Hepatocyte (in vitro differentiated cells): ENCODE data around the gene DCBLD1. TPM values are rescaled to one million over a fixed set of nuclear protein-coding genes. Genes with fewer than 3 reads are reported as not detected.

Experiments used
- DNase-seq: peaks from one replicate; pipeline ENCODE4 v3.0.0-alpha.2; 2016; ENCODE audit warnings: low spot score
- H2AFZ ChIP-seq: fragments of 200-600 bp; sonication (generic); 2 replicates; pipeline ENCODE4 v1.6.0; 2016; ENCODE audit warnings: antibody characterized with exemption, mild to moderate bottlenecking
- H3K27ac ChIP-seq: fragments of 200-600 bp; sonication (generic); 2 replicates; pipeline ENCODE4 v1.5.1; 2016; ENCODE audit warnings: mild to moderate bottlenecking
- H3K27me3 ChIP-seq: fragments of 200-600 bp; sonication (generic); 2 replicates; pipeline ENCODE4 v1.6.1; 2016
- H3K36me3 ChIP-seq: fragments of 200-600 bp; sonication (generic); replicated peaks from 2 replicates; pipeline ENCODE4 v1.5.1; 2016; ENCODE audit warnings: low read depth; ENCODE audit not compliant: insufficient read depth
- H3K4me1 ChIP-seq: fragments of 200-600 bp; sonication (generic); 2 replicates; pipeline ENCODE4 v1.5.1; 2016; ENCODE audit warnings: mild to moderate bottlenecking, moderate library complexity; ENCODE audit not compliant: insufficient read depth
- H3K4me2 ChIP-seq: fragments of 200-600 bp; sonication (generic); 2 replicates; pipeline ENCODE4 v1.6.0; 2016
- H3K4me3 ChIP-seq: fragments of 200-600 bp; sonication (generic); 2 replicates; pipeline ENCODE4 v1.5.1; 2016; ENCODE audit warnings: mild to moderate bottlenecking
- H3K79me2 ChIP-seq: fragments of 200-600 bp; sonication (generic); 2 replicates; pipeline ENCODE4 v1.6.0; 2017; ENCODE audit warnings: mild to moderate bottlenecking
- H3K9me2 ChIP-seq: fragments of 200-600 bp; sonication (generic); replicated peaks from 2 replicates; pipeline ENCODE4 v1.6.0; 2017; ENCODE audit warnings: mild to moderate bottlenecking; ENCODE audit not compliant: insufficient read depth
- H3K9me3 ChIP-seq: fragments of 200-600 bp; sonication (generic); 2 replicates; pipeline ENCODE4 v1.5.1; 2016; ENCODE audit warnings: low read depth, mild to moderate bottlenecking
- H4K20me1 ChIP-seq: fragments of 200-600 bp; sonication (generic); 2 replicates; pipeline ENCODE4 v1.6.0; 2016; ENCODE audit warnings: mild to moderate bottlenecking; ENCODE audit not compliant: insufficient read depth, poor library complexity, severe bottlenecking
- EZH2 ChIP-seq: fragments of 200-600 bp; sonication (generic); IDR thresholded peaks from 2 replicates; pipeline ENCODE4 v1.6.1; 2016; ENCODE audit warnings: antibody characterized with exemption, mild to moderate bottlenecking, borderline replicate concordance
- EZH2phosphoT487 ChIP-seq: fragments of 200-600 bp; sonication (generic); IDR thresholded peaks from one replicate; pipeline ENCODE4 v1.6.1; 2018; ENCODE audit warnings: antibody characterized with exemption, mild to moderate bottlenecking, low read depth, moderate library complexity; ENCODE audit not compliant: unreplicated experiment, severe bottlenecking
- WGBS: methylation state at CpG from one replicate; pipeline ENCODE4 v1.1.6; 2016; ENCODE audit warnings: low lambda C conversion rate; ENCODE audit errors: missing lambda C conversion rate; 5-methylcytosine and 5-hydroxymethylcytosine counted together
- polyA plus RNA-seq: library from polyadenylated mRNA; unstranded; fragments of >200 nt; fragmentation: Nextera tagmentation; extraction: Ambion mirVana; gene quantifications from 2 replicates; pipeline ENCODE4 v1.2.1, GENCODE V29; 2016
- total RNA-seq: library from RNA; depleted of rRNA; stranded (reverse); fragments of >200 nt; gene quantifications from 2 replicates; pipeline ENCODE4 v1.2.3, GENCODE V29; 2014
- TF ChIP-seq, protein P1 (sequence below): fragments of 200-600 bp; sonication (generic); IDR thresholded peaks from 2 replicates; pipeline ENCODE4 v1.5.1; 2016; ENCODE audit warnings: antibody characterized with exemption, mild to moderate bottlenecking; ENCODE audit not compliant: poor library complexity

Gene DCBLD1
- total and polyA plus RNA-seq, 2 experiments from 2014 or later = 18.9 to 23.8 TPM

DNA sequence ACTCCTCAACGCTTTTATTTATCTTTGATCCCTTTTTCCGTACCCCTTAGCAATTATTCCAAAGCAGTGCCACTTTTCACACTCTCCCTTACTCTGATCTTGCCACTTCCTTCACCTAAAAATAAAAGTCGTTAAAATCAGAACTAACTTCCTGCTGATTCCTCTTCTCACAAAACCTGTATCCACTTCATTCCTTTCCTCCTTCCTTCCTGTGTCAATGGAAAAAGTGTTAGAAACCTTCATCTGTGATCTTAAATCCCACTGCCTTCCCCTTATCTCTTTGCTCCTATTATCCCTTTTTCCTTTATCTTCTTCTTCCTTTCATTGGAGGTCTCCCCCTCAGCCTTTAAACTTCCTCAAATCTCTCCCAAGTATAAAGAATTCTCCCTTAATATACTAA lies 70.7 kb downstream of the DCBLD1 start:
- H3K4me1 ChIP-seq = peaks cover 12% of the 10 kb centered on the region
- no peaks in the 10 kb centered on the region for H3K36me3 ChIP-seq
- no peaks in the 10 kb centered on the region for H3K79me2 ChIP-seq
- H3K9me2 ChIP-seq = no peaks in the 10 kb centered on the region
- no peak overlapping the region for H2AFZ ChIP-seq
- no peaks in the 10 kb centered on the region for H3K27me3 ChIP-seq
- DNase-seq = no peak
- WGBS = 64% methylated on average over 3 of the region's 3 CpGs
- H3K4me3 ChIP-seq = no peak overlapping the region
- no peaks in the 10 kb centered on the region for H3K9me3 ChIP-seq
- no peak overlapping the region for H3K27ac ChIP-seq
- H3K4me2 ChIP-seq = no peak overlapping the region
- no peak for TF ChIP-seq EZH2phosphoT487
- TF ChIP-seq, protein P1, sequence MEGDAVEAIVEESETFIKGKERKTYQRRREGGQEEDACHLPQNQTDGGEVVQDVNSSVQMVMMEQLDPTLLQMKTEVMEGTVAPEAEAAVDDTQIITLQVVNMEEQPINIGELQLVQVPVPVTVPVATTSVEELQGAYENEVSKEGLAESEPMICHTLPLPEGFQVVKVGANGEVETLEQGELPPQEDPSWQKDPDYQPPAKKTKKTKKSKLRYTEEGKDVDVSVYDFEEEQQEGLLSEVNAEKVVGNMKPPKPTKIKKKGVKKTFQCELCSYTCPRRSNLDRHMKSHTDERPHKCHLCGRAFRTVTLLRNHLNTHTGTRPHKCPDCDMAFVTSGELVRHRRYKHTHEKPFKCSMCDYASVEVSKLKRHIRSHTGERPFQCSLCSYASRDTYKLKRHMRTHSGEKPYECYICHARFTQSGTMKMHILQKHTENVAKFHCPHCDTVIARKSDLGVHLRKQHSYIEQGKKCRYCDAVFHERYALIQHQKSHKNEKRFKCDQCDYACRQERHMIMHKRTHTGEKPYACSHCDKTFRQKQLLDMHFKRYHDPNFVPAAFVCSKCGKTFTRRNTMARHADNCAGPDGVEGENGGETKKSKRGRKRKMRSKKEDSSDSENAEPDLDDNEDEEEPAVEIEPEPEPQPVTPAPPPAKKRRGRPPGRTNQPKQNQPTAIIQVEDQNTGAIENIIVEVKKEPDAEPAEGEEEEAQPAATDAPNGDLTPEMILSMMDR = no peak
- TF ChIP-seq EZH2 = no peak
- H4K20me1 ChIP-seq = no peaks in the 10 kb centered on the region

DNA sequence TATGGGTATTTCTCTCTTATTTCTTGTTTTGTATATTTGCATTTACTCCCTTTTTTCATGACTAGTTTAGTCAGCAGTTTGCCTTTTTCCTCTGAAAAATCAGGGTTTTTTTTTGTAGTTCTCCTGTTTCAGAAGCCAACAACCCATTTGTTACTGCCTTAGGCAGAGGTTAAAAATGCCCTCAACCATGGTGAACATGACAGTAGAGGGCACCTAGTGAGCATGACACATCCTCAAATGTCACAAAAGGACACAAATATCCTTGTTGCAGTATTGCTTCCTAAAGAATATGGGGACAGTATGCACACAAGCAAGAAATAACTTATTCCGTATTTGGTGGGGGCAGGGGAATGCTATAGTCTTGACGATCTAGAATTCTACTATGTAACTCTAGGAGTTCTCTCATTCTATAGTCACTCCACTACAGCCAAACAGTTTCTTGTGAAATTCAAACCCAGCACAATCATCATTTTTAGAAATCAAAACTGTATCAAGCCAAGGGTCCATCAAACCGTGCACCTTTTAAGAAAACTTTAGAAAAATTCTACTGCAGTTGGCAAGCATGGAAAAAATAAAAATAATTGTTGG lies 72.9 kb downstream of the DCBLD1 start:
- H3K9me3 ChIP-seq = no peaks in the 10 kb centered on the region
- H3K36me3 ChIP-seq = no peaks in the 10 kb centered on the region
- no peaks in the 10 kb centered on the region for H4K20me1 ChIP-seq
- H3K27me3 ChIP-seq = no peaks in the 10 kb centered on the region
- H2AFZ ChIP-seq = no peak overlapping the region
- no peaks in the 10 kb centered on the region for H3K4me1 ChIP-seq
- TF ChIP-seq EZH2phosphoT487 = no peak
- TF ChIP-seq, protein P1 = no peak
- no peak for DNase-seq
- no peak overlapping the region for H3K27ac ChIP-seq
- H3K4me2 ChIP-seq = no peak overlapping the region
- H3K79me2 ChIP-seq = no peaks in the 10 kb centered on the region
- 40% methylated on average over 3 of the region's 3 CpGs for WGBS
- no peaks in the 10 kb centered on the region for H3K9me2 ChIP-seq
- no peak overlapping the region for H3K4me3 ChIP-seq

DNA sequence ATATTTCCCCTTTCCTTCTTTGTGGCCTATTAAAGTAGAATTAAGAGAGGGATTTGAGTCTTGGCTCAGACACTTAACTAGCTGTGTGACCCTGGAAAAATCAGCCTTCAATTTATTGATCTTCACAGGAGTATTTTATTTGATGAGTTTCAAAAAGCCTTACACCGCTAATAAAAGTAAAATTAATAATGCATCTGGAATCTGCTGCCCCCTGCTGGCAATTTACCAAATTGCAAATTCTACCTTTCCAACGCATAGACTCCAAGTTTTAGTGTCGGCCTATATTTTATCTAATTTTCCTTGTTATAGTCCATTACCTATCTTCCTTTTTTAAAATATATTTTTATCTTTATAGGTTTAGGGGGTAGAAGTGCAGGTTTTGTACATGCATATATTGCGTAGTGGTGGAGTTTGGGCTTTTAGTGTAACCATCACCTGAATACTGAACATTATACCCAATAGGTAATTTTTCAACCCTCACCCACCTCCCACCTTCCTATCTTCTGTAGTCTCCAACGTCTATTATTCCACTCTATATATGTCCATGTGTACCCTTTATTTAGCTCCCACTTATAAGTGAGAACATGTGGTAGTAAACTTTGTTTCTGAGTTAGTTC lies 73.5 kb downstream of the DCBLD1 start:
- Histone ChIP-seq H3K9me2 (no peaks in the 10 kb centered on the region), H3K79me2 (no peaks in the 10 kb centered on the region), H3K27ac (no peak overlapping the region), H3K4me3 (no peak overlapping the region), H3K27me3 (no peaks in the 10 kb centered on the region), H3K9me3 (no peaks in the 10 kb centered on the region), H3K36me3 (no peaks in the 10 kb centered on the region), H3K4me1 (no peaks in the 10 kb centered on the region), H3K4me2 (no peak overlapping the region), H4K20me1 (no peaks in the 10 kb centered on the region), H2AFZ (no peak overlapping the region)
- peak; percentile 53 for DNase-seq
- no peak for TF ChIP-seq EZH2
- TF ChIP-seq EZH2phosphoT487 = no peak
- TF ChIP-seq, protein P1 = peak; percentile 88
- WGBS = 21% methylated on average over 5 of the region's 5 CpGs
